Epithelial cell of esophagus (primary cell): ENCODE results near the gene ACP7.
"Not testable (repeated sequence)": the region's sequence is repeated elsewhere in the genome, so short reads cannot be mapped to it uniquely, and the experiment has no call there.

ENCODE experiments used
- DNase-seq: peaks from one replicate; pipeline ENCODE4 v3.0.0; 2010; ENCODE audit warnings: low read depth
- H3K4me3 ChIP-seq: 2 replicates; pipeline ENCODE4 v1.5.1; 2011; ENCODE audit warnings: mild to moderate bottlenecking, low read length, control low read depth
- TF ChIP-seq, protein P1 (sequence below): IDR thresholded peaks from 2 replicates; pipeline ENCODE4 v1.5.1; 2011; ENCODE audit warnings: low read depth, mild to moderate bottlenecking, low read length, control low read depth, inconsistent platforms; ENCODE audit not compliant: insufficient read depth; ENCODE audit errors: missing control alignments

The ACP7 gene

DNA sequence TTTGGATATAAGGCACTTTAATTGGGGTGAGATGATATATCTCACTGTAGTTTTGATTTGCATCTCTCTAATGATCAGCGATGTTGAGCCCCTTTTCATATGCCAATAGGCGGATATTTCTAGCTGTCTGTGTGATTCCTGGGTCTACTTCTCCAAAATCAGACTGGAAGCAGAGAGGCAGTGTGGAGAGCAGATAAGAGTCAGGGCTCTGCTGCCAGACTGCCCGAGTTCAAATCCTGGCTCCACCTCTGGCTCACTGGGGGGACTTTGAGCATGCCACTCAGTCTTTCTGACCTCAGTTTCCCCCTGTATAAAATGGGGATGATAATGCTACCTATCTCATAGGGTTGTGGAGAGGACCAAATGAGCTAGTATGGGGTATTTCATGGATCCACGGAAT is 24.0 kb upstream of the ACP7 start:
- DNase-seq = no peak
- H3K4me3 ChIP-seq = no peak overlapping the region
- TF ChIP-seq, protein P1, sequence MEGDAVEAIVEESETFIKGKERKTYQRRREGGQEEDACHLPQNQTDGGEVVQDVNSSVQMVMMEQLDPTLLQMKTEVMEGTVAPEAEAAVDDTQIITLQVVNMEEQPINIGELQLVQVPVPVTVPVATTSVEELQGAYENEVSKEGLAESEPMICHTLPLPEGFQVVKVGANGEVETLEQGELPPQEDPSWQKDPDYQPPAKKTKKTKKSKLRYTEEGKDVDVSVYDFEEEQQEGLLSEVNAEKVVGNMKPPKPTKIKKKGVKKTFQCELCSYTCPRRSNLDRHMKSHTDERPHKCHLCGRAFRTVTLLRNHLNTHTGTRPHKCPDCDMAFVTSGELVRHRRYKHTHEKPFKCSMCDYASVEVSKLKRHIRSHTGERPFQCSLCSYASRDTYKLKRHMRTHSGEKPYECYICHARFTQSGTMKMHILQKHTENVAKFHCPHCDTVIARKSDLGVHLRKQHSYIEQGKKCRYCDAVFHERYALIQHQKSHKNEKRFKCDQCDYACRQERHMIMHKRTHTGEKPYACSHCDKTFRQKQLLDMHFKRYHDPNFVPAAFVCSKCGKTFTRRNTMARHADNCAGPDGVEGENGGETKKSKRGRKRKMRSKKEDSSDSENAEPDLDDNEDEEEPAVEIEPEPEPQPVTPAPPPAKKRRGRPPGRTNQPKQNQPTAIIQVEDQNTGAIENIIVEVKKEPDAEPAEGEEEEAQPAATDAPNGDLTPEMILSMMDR = no peak

DNA sequence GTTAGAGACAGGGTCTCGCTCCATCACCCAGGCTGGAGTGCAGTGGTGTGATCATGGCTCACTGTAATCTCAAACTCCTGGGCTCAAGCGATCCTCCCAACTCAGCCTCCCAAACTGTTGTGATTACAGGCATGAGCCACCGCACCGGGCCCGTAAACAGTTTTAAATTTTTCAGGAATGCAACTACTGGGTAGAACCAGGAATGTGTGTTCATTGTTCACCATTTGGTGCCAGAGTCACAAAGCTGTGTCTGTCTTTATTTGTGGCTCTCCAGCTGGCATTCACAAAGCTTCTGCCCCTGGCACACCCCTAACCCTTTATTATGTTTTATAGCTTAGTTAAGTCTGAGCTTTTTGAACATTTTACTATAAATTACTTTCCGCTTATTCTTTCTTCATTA is 19.8 kb upstream of the ACP7 start:
- H3K4me3 ChIP-seq = no peak overlapping the region
- TF ChIP-seq, protein P1 = no peak
- DNase-seq = no peak

GRCh38 chr19:39065928-39066327 is 18.2 kb upstream of the ACP7 start:
- DNase-seq = no peak
- no peak overlapping the region for H3K4me3 ChIP-seq
- TF ChIP-seq, protein P1 = no peak

DNA sequence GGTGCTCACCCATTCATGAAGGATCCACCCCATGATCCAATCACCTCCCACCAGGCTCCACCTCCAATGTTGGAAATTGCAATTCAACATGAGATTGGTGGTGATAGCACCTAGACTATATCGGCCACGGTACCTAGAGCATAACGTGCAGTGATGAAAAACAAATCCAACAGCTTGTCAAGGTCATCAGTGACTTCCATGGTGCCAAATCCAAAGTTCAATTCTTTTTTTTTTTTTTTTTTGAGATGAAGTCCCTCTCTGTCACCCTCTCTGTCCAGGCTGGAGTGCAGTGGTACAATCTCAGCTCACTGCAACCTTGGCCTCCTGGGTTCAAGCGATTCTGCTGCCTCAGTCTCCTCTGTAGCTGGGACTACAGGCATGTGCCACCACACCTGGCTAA is 17.1 kb upstream of the ACP7 start:
- H3K4me3 ChIP-seq = no peak overlapping the region
- TF ChIP-seq, protein P1 = no peak
- DNase-seq = no peak

GRCh38 chr19:39068259-39068658 is 15.9 kb upstream of the ACP7 start:
- not testable (repeated sequence) for DNase-seq

GRCh38 chr19:39070888-39071287 is 13.3 kb upstream of the ACP7 start:
- no peak overlapping the region for H3K4me3 ChIP-seq
- TF ChIP-seq, protein P1 = no peak
- no peak for DNase-seq

More at GRCh38 chr19:39068259-39068658, 15.9 kb upstream of the ACP7 start:
- not testable (repeated sequence) for H3K4me3 ChIP-seq

DNA sequence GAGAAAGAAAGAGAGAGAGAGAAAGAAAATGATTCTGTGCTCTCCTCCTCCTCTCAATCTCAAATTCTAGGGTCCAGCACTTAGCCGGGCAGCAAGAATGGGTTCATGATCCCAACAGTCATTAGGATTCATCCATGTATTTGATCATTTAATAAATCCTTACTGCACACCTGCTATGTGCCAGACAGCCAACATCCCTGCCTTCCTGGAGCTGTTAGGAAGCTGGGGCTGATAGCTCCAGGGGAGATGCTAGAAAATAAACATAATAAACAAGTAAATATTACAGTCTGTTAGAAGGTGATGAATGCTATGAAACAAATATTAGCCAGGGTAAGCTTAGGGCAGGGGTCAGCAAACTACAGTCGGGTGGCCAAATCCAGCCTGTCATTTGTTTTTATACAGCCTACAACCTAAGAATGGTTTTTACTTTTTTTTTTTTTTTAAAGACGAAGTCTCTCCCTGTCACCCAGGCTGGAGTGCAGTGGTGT is 9.9 kb upstream of the ACP7 start:
- DNase-seq = no peak
- no peak overlapping the region for H3K4me3 ChIP-seq
- TF ChIP-seq, protein P1 = no peak
